ENCODE results near the gene XBP1. TPM values are rescaled to one million over a fixed set of nuclear protein-coding genes. Genes with fewer than 3 reads are reported as not detected.

XBP1 gene
- polyA plus RNA-seq, 1 experiment, result 205 TPM

DNA sequence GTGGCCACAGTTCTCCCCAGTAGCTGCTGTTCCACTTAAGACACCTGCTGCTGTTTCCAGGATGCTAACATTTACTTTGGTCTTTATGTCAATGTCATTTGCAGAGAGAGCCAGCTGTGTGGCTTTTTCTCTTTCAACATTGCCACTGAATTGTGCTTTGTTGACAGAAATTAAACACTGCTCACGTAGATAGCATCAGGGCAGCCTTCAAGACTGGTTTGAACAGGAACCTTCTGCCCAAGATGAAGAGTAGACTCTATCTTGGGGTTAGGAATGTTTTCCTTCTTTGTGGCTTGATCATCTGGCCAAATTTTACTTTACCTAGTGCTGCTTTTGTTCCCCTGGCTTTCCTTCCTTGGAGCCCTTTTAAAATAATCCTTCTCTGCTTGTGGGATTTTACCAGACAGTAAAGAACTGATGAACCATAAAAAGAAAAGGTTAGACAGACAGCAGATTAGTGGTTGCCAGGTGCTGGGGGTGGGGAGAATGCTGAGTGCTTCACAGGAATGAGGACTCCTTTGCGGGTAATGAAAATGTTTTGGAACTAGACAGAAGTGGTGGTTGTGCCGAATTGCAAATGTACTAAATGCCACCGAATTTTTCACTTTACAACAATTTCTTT is 22.7 kb upstream of the XBP1 start:
- Histone ChIP-seq H3K27me3 (ENCODE audit: control insufficient read depth, insufficient read depth, low read length) (no peaks in the 10 kb centered on the region), H3K27ac (ENCODE audit: low read depth, low read length) (no peak overlapping the region), H3K9me3 (ENCODE audit: control insufficient read depth, insufficient read depth, low read length) (no peaks in the 10 kb centered on the region), H3K4me3 (ENCODE audit: low read depth, low read length) (no peak overlapping the region)
- TF ChIP-seq, protein P1, sequence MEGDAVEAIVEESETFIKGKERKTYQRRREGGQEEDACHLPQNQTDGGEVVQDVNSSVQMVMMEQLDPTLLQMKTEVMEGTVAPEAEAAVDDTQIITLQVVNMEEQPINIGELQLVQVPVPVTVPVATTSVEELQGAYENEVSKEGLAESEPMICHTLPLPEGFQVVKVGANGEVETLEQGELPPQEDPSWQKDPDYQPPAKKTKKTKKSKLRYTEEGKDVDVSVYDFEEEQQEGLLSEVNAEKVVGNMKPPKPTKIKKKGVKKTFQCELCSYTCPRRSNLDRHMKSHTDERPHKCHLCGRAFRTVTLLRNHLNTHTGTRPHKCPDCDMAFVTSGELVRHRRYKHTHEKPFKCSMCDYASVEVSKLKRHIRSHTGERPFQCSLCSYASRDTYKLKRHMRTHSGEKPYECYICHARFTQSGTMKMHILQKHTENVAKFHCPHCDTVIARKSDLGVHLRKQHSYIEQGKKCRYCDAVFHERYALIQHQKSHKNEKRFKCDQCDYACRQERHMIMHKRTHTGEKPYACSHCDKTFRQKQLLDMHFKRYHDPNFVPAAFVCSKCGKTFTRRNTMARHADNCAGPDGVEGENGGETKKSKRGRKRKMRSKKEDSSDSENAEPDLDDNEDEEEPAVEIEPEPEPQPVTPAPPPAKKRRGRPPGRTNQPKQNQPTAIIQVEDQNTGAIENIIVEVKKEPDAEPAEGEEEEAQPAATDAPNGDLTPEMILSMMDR (IDR thresholded peaks at IDR 0.05; ENCODE audit: low read depth, low read length), result no peak
- POLR2A ChIA-PET, result interaction anchor here (0.6 kb wide), 1 partner anchor 57 kb away, joined by 4 read pairs; no protein-coding TSS in a partner anchor
- no peak for DNase-seq (ENCODE audit: low read depth, low spot score)
- CTCF ChIA-PET, result no interaction called here

DNA sequence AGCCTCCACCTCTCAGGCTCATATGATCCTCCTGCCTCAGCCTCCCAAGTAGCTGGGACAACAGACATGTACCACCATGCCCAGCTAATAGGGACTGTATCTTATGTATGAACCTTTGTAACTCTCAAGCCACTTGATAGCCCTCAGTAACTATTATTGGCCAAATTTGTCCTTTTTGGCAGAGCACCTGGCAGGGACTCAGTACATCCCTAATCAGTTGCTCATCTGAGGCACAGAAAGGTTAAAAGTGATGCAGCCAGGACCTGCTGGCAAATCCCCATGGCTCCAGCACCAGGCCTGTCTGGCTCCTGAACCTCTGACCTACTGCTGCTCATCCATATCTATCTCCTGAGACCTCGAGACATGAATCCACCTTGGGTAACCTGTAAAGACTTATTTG is 21.1 kb upstream of the XBP1 start:
- ChIA-PET POLR2A (no interaction called here), CTCF (interaction anchor here (0.7 to 1.4 kb wide), 3 partner anchors 8 to 221 kb away, joined by 3 to 5 read pairs (median 5); no protein-coding TSS in a partner anchor)
- H3K9me3 ChIP-seq (ENCODE audit: control insufficient read depth, insufficient read depth, low read length), result no peaks in the 10 kb centered on the region
- no peaks in the 10 kb centered on the region for H3K27me3 ChIP-seq (ENCODE audit: control insufficient read depth, insufficient read depth, low read length)
- H3K4me3 ChIP-seq (ENCODE audit: low read depth, low read length), result no peak overlapping the region
- TF ChIP-seq, protein P1 (IDR thresholded peaks at IDR 0.05; ENCODE audit: low read depth, low read length), result no peak
- H3K27ac ChIP-seq (ENCODE audit: low read depth, low read length), result no peak overlapping the region
- no peak for DNase-seq (ENCODE audit: low read depth, low spot score)

DNA sequence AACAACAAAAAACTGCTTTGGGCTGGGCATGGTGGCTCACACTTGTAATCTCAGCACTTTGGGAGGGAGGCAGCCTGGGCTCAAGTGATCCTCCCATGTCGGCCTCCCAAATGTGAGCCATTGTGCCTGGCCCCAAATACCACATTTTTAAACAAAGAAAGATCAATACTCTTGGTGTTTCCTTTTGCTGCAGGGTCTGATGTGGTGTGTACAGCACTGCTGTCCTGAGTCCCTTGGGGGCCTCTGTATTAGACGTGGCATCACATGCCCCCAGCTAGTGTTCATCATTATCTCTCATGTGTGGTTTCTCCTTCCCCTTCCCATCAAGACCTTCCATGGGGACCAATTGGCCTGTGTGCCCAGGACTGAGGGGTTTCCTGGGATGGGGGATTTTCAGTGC is 20.5 kb upstream of the XBP1 start:
- Histone ChIP-seq H3K27me3 (ENCODE audit: control insufficient read depth, insufficient read depth, low read length) (no peaks in the 10 kb centered on the region), H3K4me3 (ENCODE audit: low read depth, low read length) (no peak overlapping the region), H3K9me3 (ENCODE audit: control insufficient read depth, insufficient read depth, low read length) (no peaks in the 10 kb centered on the region), H3K27ac (ENCODE audit: low read depth, low read length) (no peak overlapping the region)
- POLR2A ChIA-PET, result no interaction called here
- CTCF ChIA-PET, result interaction anchor here (0.7 to 1.4 kb wide), 2 partner anchors 9 to 215 kb away, joined by 3 to 5 read pairs; no protein-coding TSS in a partner anchor
- DNase-seq (ENCODE audit: low read depth, low spot score), result no peak
- TF ChIP-seq, protein P1 (IDR thresholded peaks at IDR 0.05; ENCODE audit: low read depth, low read length), result no peak

DNA sequence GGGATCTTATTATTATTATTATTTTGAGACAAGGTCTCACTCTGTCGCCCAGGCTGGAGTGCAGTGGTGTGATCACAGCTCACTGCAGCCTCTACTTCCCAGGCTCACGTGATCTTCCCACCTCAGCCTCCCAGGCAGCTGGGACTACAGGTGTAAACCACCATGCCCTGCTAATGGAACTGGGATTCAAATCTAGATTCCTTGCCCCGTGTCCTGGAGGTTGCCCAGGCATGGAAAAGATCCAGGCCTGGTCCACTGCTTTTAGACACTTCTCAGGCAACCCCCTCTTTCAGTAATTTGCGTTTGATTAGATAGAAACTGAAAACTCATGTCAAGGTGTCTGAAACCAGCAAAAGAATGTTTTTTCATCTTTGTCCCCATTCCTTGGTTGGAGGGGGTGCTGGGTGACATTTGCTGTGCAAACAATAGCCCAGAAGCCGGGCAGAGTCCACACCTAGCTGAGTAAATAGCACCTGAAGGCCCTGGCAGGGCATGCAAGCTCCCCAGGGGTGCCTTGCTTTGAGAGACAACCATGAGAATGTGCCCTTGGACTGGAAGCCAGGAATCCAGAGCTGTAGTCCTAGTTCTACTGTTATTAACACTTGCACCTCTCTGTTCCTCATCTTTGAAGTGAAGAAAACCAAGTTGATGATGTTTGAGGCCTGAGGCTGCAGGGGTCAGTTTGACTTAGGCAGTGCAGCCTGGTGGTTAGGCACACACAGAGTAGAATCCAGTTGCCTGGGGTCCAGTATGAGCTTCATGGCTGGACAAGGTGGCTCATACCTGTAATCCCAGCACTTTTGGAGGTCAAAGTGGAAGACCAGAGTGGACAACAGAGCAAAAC is 19.1 kb upstream of the XBP1 start:
- H3K9me3 ChIP-seq (ENCODE audit: control insufficient read depth, insufficient read depth, low read length), result no peaks in the 10 kb centered on the region
- H3K27me3 ChIP-seq (ENCODE audit: control insufficient read depth, insufficient read depth, low read length), result no peaks in the 10 kb centered on the region
- CTCF ChIA-PET, result interaction anchor here (1.0 to 1.3 kb wide), 2 partner anchors 9 to 219 kb away, joined by 3 to 4 read pairs; no protein-coding TSS in a partner anchor
- POLR2A ChIA-PET, result interaction anchor here (1.4 to 1.6 kb wide), 2 partner anchors 19 to 20 kb away, joined by 3 to 4 read pairs; partner anchors contain the start of gene XBP1
- TF ChIP-seq, protein P1 (IDR thresholded peaks at IDR 0.05; ENCODE audit: low read depth, low read length), result no peak
- no peak for DNase-seq (ENCODE audit: low read depth, low spot score)
- H3K4me3 ChIP-seq (ENCODE audit: low read depth, low read length), result no peak overlapping the region
- no peak overlapping the region for H3K27ac ChIP-seq (ENCODE audit: low read depth, low read length)

Data from AG04450 (cell line).